Measurements from ENCODE around the gene CTCF. TPM values are rescaled to one million over a fixed set of nuclear protein-coding genes. Genes with fewer than 3 reads are reported as not detected.

The CTCF gene
- total RNA-seq, 1 experiment from 2014 or later: 33.1 TPM

Other genes with a start within 250 kb of the CTCF start
- gene KCTD19, start 235.8 kb upstream of the CTCF start, total RNA-seq (2021; ENCODE audit: unreplicated experiment): 0.62 TPM
- 0.54 TPM for gene LRRC36, start 235.7 kb upstream of the CTCF start, total RNA-seq (2021; ENCODE audit: unreplicated experiment)
- gene TPPP3, start 169.0 kb upstream of the CTCF start, total RNA-seq (2021; ENCODE audit: unreplicated experiment): 0.95 TPM
- 7.8 TPM for gene ZDHHC1, start 146.0 kb upstream of the CTCF start, total RNA-seq (2021; ENCODE audit: unreplicated experiment)
- gene HSD11B2, start 131.4 kb upstream of the CTCF start, total RNA-seq (2021; ENCODE audit: unreplicated experiment): 0.77 TPM
- gene ATP6V0D1, start 81.4 kb upstream of the CTCF start, total RNA-seq (2021; ENCODE audit: unreplicated experiment): 70.8 TPM
- not detected for gene AGRP, start 79.0 kb upstream of the CTCF start, total RNA-seq (2021; ENCODE audit: unreplicated experiment)
- gene RIPOR1, start 33.7 kb upstream of the CTCF start, total RNA-seq (2021; ENCODE audit: unreplicated experiment): 82.2 TPM
- gene CARMIL2, start 82.6 kb downstream of the CTCF start, total RNA-seq (2021; ENCODE audit: unreplicated experiment): 2.0 TPM
- gene ACD, start 97.7 kb downstream of the CTCF start, total RNA-seq (2021; ENCODE audit: unreplicated experiment): 34.9 TPM
- 10.8 TPM for gene PARD6A, start 98.4 kb downstream of the CTCF start, total RNA-seq (2021; ENCODE audit: unreplicated experiment)
- 14.6 TPM for gene ENKD1, start 104.2 kb downstream of the CTCF start, total RNA-seq (2021; ENCODE audit: unreplicated experiment)
- gene C16orf86, start 104.3 kb downstream of the CTCF start, total RNA-seq (2021; ENCODE audit: unreplicated experiment): 0.80 TPM
- gene GFOD2, start 156.8 kb downstream of the CTCF start, total RNA-seq (2021; ENCODE audit: unreplicated experiment): 15.1 TPM
- gene RANBP10, start 244.0 kb downstream of the CTCF start, total RNA-seq (2021; ENCODE audit: unreplicated experiment): 13.4 TPM
- 1.6 TPM for gene TSNAXIP1, start 244.4 kb downstream of the CTCF start, total RNA-seq (2021; ENCODE audit: unreplicated experiment)

Measured in Panc1 (cell line).